Measurements from ENCODE around the gene SLC15A3.
A peak's percentile ranks its signal among the peaks of the same experiment; 100 is the strongest.
"Not testable (repeated sequence)": the region's sequence is repeated elsewhere in the genome, so short reads cannot be mapped to it uniquely, and the experiment has no call there.

Gene SLC15A3

GRCh38 chr11:60912223-60912850, 39.6 kb downstream of the SLC15A3 start:
- DNase-seq = no peak

- no peak for DNase-seq
Measured at GRCh38 chr11:60910711-60911380, 41.1 kb downstream of the SLC15A3 start.

DNA sequence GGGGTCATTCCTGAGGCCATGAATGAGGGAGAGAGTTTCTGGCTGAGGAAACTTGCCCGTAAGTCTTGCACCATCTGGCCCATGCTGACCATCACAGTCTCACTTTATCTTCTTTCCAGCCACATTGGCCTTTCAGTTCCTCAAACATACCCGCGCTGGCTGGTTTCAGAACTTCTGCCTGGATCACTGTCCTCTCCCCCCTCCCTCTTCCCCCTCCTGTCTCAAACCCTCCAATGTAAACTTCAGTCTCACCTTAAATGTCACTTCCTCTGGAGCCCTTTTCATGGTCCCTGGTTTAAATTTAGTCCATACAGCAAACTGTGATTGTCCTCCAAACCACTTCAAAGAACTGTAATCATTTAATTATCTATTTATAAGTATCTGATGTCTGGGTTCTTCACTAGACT, 41.7 kb downstream of the SLC15A3 start:
- no peak for DNase-seq

- DNase-seq = not testable (repeated sequence)
Measured at GRCh38 chr11:60909680-60910280, 42.2 kb downstream of the SLC15A3 start.

DNA sequence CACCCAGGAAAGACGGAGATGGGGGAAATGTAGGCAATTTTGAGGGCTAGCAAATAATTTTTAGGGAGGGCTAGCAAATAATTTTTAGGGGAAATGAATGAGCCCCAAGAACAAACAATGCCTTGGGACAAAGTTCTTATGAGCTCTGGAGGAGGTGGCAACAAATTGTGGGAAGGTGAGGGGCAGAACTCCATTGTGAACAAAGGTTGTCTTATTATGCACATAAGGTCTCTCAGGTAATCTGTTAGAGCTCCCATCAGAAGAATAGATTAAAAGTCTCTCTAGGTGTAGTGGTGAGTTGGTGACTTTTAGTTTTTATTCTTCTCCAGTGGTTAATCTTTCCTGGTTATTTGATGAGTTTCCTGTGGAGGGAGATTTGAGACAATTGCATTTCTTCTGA, 43.2 kb downstream of the SLC15A3 start:
- no peak for DNase-seq

DNA sequence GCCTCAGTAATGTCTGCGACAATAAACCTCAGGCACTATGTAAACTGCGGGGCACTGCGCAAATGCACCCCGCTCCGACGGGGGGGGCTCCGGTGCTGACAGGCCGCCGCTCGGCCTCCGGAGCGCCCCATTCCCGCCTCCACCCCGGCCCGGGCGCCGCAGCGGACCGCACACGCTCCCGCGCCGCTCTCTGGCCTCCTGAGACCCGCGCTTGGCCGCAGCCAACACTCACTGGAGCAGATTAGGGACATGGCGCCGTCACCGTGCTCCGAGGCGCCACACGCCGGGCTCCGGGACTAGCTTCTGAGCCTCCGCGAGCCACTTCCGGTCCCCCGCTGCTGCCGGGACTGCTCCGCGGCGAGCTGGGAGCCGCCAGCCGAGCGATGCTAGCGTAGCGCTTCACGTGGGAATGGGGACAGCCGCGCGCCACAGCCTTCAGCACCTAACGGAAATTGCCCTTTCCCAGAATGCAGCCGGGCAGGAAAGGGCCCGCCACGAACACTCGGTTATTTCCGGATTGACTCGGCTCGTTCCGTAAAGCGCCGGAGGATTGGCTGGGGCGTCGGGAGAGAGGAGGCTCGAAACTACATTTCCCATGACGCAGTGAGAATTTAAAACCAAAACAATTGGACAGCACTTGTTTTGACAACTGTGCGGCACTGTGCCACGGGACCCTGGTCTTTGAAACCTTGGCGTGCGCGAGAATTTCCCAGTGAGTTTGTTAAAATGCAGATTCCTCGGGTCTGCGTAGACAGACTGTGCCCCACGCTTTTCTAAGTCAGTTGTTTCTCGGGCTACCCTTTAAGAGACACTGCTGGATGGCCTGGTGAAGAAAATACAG, 45.6 kb downstream of the SLC15A3 start, which contains the start of gene PRPF19:
PRPF19 (minus strand) TSS at position 454 of the 841 bp plus-strand sequence; CDS start at position 251, 203 bp downstream.
- DNase-seq = peak; percentile 93

DNA sequence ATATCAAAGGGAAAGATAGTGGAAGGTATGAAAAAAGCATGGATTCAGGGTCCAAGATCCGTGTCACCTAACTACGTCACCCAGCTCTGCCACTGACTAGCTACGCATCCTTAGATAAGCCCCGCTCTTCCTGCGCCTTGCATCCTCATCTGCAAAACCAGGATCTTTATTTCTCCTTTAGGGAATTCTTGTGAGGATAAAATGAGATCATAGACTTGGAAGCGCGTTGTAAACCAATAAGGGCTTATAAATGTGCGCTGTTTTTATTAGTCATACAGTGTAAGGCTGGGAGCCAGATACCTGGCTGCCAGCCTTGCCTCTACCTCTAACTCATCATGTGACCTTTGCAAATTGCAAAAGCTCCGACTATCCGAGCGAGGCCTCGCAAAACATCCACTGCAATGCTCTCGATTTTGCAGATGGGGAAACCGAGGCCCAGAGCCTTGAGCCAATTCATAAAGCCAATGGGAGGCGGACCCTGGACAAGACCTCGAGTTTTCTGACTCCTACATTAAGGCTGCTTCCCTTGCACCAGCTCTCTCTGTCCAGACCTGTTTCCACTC, 46.3 kb downstream of the SLC15A3 start:
- DNase-seq = peak; percentile 19

- DNase-seq = no peak
Measured at GRCh38 chr11:60905047-60905446, 46.9 kb downstream of the SLC15A3 start.

- DNase-seq = no peak
Measured at GRCh38 chr11:60902625-60903024, 49.4 kb downstream of the SLC15A3 start.

DNA sequence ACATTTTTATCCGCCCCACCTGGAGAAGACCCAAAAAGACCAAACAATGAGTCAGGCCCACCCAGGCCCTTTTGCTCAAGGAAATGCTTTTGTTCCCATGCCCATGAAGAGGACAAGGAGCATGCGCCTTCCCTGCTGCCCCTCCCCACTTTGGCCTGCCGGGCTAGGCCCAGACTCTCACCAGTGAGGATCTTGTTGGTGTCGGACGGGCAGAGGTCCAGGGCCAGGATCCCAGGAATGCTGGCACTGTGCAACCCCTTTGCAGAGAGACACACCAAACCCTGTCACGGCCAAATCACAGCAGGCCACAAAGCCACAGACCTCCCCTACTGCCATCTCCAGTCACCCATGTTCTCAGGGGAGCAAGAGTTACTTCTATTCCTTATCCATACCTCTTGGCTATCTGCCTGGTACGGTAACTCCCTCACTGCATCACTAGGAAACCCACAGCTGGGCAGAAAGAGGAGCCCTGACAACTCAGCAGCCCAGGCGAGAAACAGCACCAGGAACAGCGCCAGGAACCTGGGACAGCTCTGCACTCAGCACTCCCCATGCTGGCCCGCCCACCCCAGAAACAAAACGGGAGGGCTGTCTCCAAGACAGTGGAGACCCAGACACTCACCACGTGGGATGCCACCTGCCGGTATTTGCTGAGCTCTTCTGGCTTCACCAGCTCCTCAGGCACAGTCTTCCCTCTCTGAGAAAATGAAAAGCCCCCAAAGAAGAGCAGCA, 51.1 kb downstream of the SLC15A3 start:
- no peak for DNase-seq

DNA sequence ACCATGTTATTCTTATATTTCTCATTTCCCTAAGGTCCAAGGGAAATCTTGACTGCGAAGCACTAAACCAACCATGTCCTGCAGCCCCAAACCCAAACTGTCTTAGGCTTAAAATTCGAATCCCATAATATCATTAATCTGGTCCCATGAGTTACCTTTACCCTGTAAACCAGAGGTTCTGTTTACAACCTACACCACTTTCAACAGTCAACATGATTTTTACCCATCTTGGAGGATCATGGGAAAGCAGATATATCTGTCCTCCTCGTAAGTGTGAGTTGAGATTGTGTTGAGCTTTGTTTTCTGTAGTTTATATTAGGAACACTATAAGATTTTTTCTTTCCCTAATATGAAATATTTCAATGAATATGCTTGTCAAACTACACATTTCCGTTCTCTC, 52.0 kb downstream of the SLC15A3 start:
- no peak for DNase-seq

GRCh38 chr11:60899046-60899936, 52.7 kb downstream of the SLC15A3 start:
- peak; percentile 38 for DNase-seq

GRCh38 chr11:60897496-60897895, 54.5 kb downstream of the SLC15A3 start:
- no peak for DNase-seq

DNA sequence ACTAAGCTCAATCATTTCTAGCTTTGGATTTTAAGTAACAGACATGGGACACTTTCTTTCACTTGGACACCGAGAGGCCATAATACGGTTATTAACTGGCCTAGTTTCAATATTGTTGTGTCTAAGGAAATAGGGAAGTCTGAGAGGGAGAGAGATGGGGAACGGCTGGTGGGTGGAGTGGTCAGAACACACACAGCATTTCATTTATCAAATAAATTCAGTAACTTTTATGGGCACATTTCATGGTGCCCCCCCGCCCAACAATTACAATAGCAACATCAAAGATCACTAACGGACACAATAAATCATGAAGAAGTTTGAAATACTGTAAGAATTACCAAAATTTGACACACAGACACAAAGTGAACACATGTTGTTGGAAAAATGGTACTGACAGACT, 56.3 kb downstream of the SLC15A3 start:
- no peak for DNase-seq

DNA sequence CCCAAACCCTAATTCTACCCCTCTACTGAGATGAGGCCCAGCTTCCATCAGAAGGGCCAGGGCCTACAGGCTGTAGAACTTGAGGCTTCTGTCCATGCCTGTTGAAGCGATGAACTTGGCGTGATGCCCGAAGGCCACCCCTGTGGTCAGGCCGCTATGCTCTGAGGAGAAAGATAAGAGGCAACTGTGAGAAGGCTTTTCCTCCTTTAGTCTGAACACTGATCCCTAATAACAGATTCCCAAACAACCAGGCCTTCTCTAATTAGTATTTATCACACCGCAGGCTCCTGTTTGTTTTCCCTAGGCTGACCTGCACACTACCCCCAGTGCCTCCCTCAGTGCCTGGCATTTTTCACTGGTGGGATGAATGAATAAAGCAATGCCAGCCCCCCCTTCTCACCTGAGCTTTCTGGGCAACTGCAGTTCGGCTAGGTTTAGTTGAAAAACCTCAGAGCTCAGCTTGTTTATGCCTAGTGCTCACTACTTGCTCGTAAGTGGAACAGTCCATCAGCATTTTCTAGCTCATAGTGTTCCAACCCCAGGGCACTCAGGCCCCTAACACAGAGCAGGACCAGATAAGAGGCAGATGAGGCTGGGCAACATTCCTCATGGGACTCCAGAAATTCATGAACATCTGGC, 60.8 kb downstream of the SLC15A3 start:
- no peak for DNase-seq

DNA sequence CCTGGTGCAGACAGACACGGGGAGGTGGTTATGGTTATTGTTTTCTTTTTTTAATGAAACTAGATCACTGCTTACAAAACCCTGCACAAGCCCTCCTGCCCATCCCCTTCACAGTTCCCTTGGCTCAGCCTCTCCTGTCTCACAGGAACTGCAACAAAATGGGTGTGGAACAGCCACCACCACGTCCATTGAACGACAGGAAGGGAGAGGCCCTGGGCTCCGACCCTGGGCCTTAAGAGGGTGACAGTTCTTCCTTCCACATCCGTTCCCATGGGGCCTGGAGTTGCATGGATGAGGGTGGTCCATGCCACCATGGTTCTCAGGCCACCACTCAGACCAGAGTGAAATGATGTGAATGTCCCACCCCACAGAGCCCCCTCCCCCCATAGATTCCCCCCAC, 61.3 kb downstream of the SLC15A3 start:
- no peak for DNase-seq

DNA sequence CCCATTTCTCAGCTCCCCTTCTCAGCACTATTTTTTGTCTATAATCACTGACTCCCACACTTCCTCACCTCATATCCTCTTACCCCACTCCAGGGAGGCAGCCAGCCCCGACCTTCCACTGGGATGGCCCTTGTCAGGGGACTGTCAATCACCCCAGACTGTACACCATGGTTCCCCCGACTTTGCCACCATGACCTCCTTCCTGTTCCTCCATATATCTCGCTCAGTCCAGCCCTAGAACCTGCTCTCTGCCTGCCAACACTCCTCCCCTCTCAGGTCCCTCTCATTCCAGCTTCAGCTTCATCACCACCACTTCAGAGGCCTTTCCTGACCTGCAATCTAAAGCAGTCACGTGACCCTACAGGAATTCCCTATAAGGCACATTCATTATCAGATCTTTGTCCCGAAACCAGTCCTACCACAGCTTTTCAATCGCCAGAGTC, 62.1 kb downstream of the SLC15A3 start:
- no peak for DNase-seq

GRCh38 chr11:60887556-60887955, 64.4 kb downstream of the SLC15A3 start:
- DNase-seq = peak; percentile 47
